ENCODE measurements around the gene LRRC23. TPM values are rescaled to one million over a fixed set of nuclear protein-coding genes. Genes with fewer than 3 reads are reported as not detected.

Gene LRRC23
- total and polyA plus RNA-seq, 2 donors from 2014 or later: 16.6 to 19.7 TPM

GRCh38 chr12:6953442-6954315 is 49.1 kb downstream of the LRRC23 start:
- H3K9ac ChIP-seq (ENCODE audit: low read length in 3 of 3): no peak overlapping the region
- intact Hi-C loops (cut with DNase I): no loop called here
- FAIRE-seq (no peak), DNase-seq (peak in 2 of 5 donors; percentile 86 to 88)
- H3K9me3 ChIP-seq (ENCODE audit: control insufficient read depth in 2 of 3, insufficient read depth in 1 of 3, low read length in 3 of 3): no peaks in the 10 kb centered on the region
- no peak overlapping the region for H3K4me3 ChIP-seq (ENCODE audit: low read length in 3 of 3)
- TF ChIP-seq CTCF (IDR thresholded peaks at IDR 0.05; ENCODE audit: borderline replicate concordance, extremely low read depth, insufficient read depth): no peak
- H3K36me3 ChIP-seq (ENCODE audit: control insufficient read depth in 2 of 3, insufficient read depth in 3 of 3, low read length in 3 of 3): peaks cover 0 to 5% (median 0%) of the 10 kb centered on the region in 3 donors
- peak overlapping the region in 1 of 2 donors; percentile 57 for H3K27ac ChIP-seq (ENCODE audit: low read depth in 2 of 2, low read length in 2 of 2)
- H3K27me3 ChIP-seq (ENCODE audit: control insufficient read depth, insufficient read depth, low read length): no peaks in the 10 kb centered on the region
- H3K4me1 ChIP-seq (ENCODE audit: control insufficient read depth in 2 of 3, insufficient read depth in 2 of 3, low read depth in 1 of 3, low read length in 3 of 3): peaks cover 0 to 6% (median 0%) of the 10 kb centered on the region in 3 donors

GRCh38 chr12:6954316-6955107 is 49.9 kb downstream of the LRRC23 start:
- H3K27me3 ChIP-seq (ENCODE audit: control insufficient read depth, insufficient read depth, low read length): no peaks in the 10 kb centered on the region
- H3K9ac ChIP-seq (ENCODE audit: low read length in 3 of 3): no peak overlapping the region
- H3K4me1 ChIP-seq (ENCODE audit: control insufficient read depth in 2 of 3, insufficient read depth in 2 of 3, low read depth in 1 of 3, low read length in 3 of 3): peaks cover 0 to 7% (median 0%) of the 10 kb centered on the region in 3 donors
- H3K4me3 ChIP-seq (ENCODE audit: low read length in 3 of 3): no peak overlapping the region
- TF ChIP-seq CTCF (IDR thresholded peaks at IDR 0.05; ENCODE audit: borderline replicate concordance, extremely low read depth, insufficient read depth): no peak
- H3K9me3 ChIP-seq (ENCODE audit: control insufficient read depth in 2 of 3, insufficient read depth in 1 of 3, low read length in 3 of 3): no peaks in the 10 kb centered on the region
- H3K36me3 ChIP-seq (ENCODE audit: control insufficient read depth in 2 of 3, insufficient read depth in 3 of 3, low read length in 3 of 3): peaks cover 0 to 5% (median 0%) of the 10 kb centered on the region in 3 donors
- intact Hi-C loops (cut with DNase I): no loop called here
- DNase-seq (no peak), FAIRE-seq (no peak)
- no peak overlapping the region for H3K27ac ChIP-seq (ENCODE audit: low read depth in 2 of 2, low read length in 2 of 2)

GRCh38 chr12:6955108-6956020 is 50.7 kb downstream of the LRRC23 start:
- Histone ChIP-seq H3K27ac (ENCODE audit: low read depth in 2 of 2, low read length in 2 of 2) (no peak overlapping the region), H3K4me1 (ENCODE audit: control insufficient read depth in 2 of 3, insufficient read depth in 2 of 3, low read depth in 1 of 3, low read length in 3 of 3) (peaks cover 0 to 11% (median 0%) of the 10 kb centered on the region in 3 donors), H3K27me3 (ENCODE audit: control insufficient read depth, insufficient read depth, low read length) (no peaks in the 10 kb centered on the region), H3K4me3 (ENCODE audit: low read length in 3 of 3) (no peak overlapping the region), H3K9ac (ENCODE audit: low read length in 3 of 3) (no peak overlapping the region), H3K9me3 (ENCODE audit: control insufficient read depth in 2 of 3, insufficient read depth in 1 of 3, low read length in 3 of 3) (no peaks in the 10 kb centered on the region), H3K36me3 (ENCODE audit: control insufficient read depth in 2 of 3, insufficient read depth in 3 of 3, low read length in 3 of 3) (peaks cover 0 to 5% (median 0%) of the 10 kb centered on the region in 3 donors)
- intact Hi-C loops (cut with DNase I): no loop called here
- FAIRE-seq (no peak), DNase-seq (peak in 1 of 5 donors; percentile 36)
- TF ChIP-seq CTCF (IDR thresholded peaks at IDR 0.05; ENCODE audit: borderline replicate concordance, extremely low read depth, insufficient read depth): no peak
